ENCODE data around the gene STIM2.

Gene STIM2

GRCh38 chr4:27049239-27049829 lies 188.7 kb downstream of the STIM2 start:
- Histone ChIP-seq H3K9ac (ENCODE audit: low read length) (no peak overlapping the region), H3K4me1 (ENCODE audit: control insufficient read depth, insufficient read depth, low read length) (peaks cover 4% of the 10 kb centered on the region), H3K36me3 (ENCODE audit: control insufficient read depth, insufficient read depth, low read length, severe bottlenecking) (no peaks in the 10 kb centered on the region), H3K4me3 (ENCODE audit: low read length) (no peak overlapping the region), H3K9me3 (ENCODE audit: control insufficient read depth, low read length) (peaks cover 3% of the 10 kb centered on the region), H3K27me3 (replicated peaks; ENCODE audit: control insufficient read depth, insufficient read depth, low read length) (peaks cover 27% of the 10 kb centered on the region)
- DNase-seq (ENCODE audit: low read depth), result no peak

- H3K9me3 ChIP-seq (ENCODE audit: control insufficient read depth, low read length), result no peaks in the 10 kb centered on the region
- no peak overlapping the region for H3K9ac ChIP-seq (ENCODE audit: low read length)
- H3K4me1 ChIP-seq (ENCODE audit: control insufficient read depth, insufficient read depth, low read length), result peaks cover 4% of the 10 kb centered on the region
- H3K4me3 ChIP-seq (ENCODE audit: low read length), result no peak overlapping the region
- peaks cover 35% of the 10 kb centered on the region for H3K27me3 ChIP-seq (replicated peaks; ENCODE audit: control insufficient read depth, insufficient read depth, low read length)
- H3K36me3 ChIP-seq (ENCODE audit: control insufficient read depth, insufficient read depth, low read length, severe bottlenecking), result no peaks in the 10 kb centered on the region
- DNase-seq (ENCODE audit: low read depth), result no peak
Measured at GRCh38 chr4:27050731-27051130, 190.1 kb downstream of the STIM2 start.

- no peak for DNase-seq (ENCODE audit: low read depth)
- H3K9me3 ChIP-seq (ENCODE audit: control insufficient read depth, low read length), result no peaks in the 10 kb centered on the region
- H3K36me3 ChIP-seq (ENCODE audit: control insufficient read depth, insufficient read depth, low read length, severe bottlenecking), result no peaks in the 10 kb centered on the region
- no peaks in the 10 kb centered on the region for H3K4me1 ChIP-seq (ENCODE audit: control insufficient read depth, insufficient read depth, low read length)
- H3K27me3 ChIP-seq (replicated peaks; ENCODE audit: control insufficient read depth, insufficient read depth, low read length), result peaks cover 31% of the 10 kb centered on the region
- H3K9ac ChIP-seq (ENCODE audit: low read length), result no peak overlapping the region
- no peak overlapping the region for H3K4me3 ChIP-seq (ENCODE audit: low read length)
Measured at GRCh38 chr4:27055221-27055760, 194.7 kb downstream of the STIM2 start.

- H3K4me3 ChIP-seq (ENCODE audit: low read length), result no peak overlapping the region
- no peak for DNase-seq (ENCODE audit: low read depth)
- peaks cover 34% of the 10 kb centered on the region for H3K27me3 ChIP-seq (replicated peaks; ENCODE audit: control insufficient read depth, insufficient read depth, low read length)
- H3K36me3 ChIP-seq (ENCODE audit: control insufficient read depth, insufficient read depth, low read length, severe bottlenecking), result no peaks in the 10 kb centered on the region
- no peak overlapping the region for H3K9ac ChIP-seq (ENCODE audit: low read length)
- H3K9me3 ChIP-seq (ENCODE audit: control insufficient read depth, low read length), result no peaks in the 10 kb centered on the region
- no peaks in the 10 kb centered on the region for H3K4me1 ChIP-seq (ENCODE audit: control insufficient read depth, insufficient read depth, low read length)
Measured at GRCh38 chr4:27056281-27056680, 195.6 kb downstream of the STIM2 start.

GRCh38 chr4:27057053-27057452 lies 196.4 kb downstream of the STIM2 start:
- Histone ChIP-seq H3K36me3 (ENCODE audit: control insufficient read depth, insufficient read depth, low read length, severe bottlenecking) (no peaks in the 10 kb centered on the region), H3K4me3 (ENCODE audit: low read length) (no peak overlapping the region), H3K9ac (ENCODE audit: low read length) (no peak overlapping the region), H3K9me3 (ENCODE audit: control insufficient read depth, low read length) (no peaks in the 10 kb centered on the region), H3K27me3 (replicated peaks; ENCODE audit: control insufficient read depth, insufficient read depth, low read length) (peaks cover 36% of the 10 kb centered on the region), H3K4me1 (ENCODE audit: control insufficient read depth, insufficient read depth, low read length) (no peaks in the 10 kb centered on the region)
- DNase-seq (ENCODE audit: low read depth), result no peak

- Histone ChIP-seq H3K4me1 (ENCODE audit: control insufficient read depth, insufficient read depth, low read length) (no peaks in the 10 kb centered on the region), H3K4me3 (ENCODE audit: low read length) (no peak overlapping the region), H3K27me3 (replicated peaks; ENCODE audit: control insufficient read depth, insufficient read depth, low read length) (peaks cover 33% of the 10 kb centered on the region), H3K36me3 (ENCODE audit: control insufficient read depth, insufficient read depth, low read length, severe bottlenecking) (no peaks in the 10 kb centered on the region), H3K9me3 (ENCODE audit: control insufficient read depth, low read length) (no peaks in the 10 kb centered on the region), H3K9ac (ENCODE audit: low read length) (no peak overlapping the region)
- DNase-seq (ENCODE audit: low read depth), result no peak
Measured at GRCh38 chr4:27057662-27058061, 197.0 kb downstream of the STIM2 start.

- no peaks in the 10 kb centered on the region for H3K9me3 ChIP-seq (ENCODE audit: control insufficient read depth, low read length)
Measured at GRCh38 chr4:27058819-27059406, 198.3 kb downstream of the STIM2 start.

GRCh38 chr4:27059446-27059845 lies 198.8 kb downstream of the STIM2 start:
- H3K4me3 ChIP-seq (ENCODE audit: low read length), result no peak overlapping the region
- H3K9me3 ChIP-seq (ENCODE audit: control insufficient read depth, low read length), result no peaks in the 10 kb centered on the region
- H3K4me1 ChIP-seq (ENCODE audit: control insufficient read depth, insufficient read depth, low read length), result no peaks in the 10 kb centered on the region
- H3K27me3 ChIP-seq (replicated peaks; ENCODE audit: control insufficient read depth, insufficient read depth, low read length), result peaks cover 26% of the 10 kb centered on the region
- no peak overlapping the region for H3K9ac ChIP-seq (ENCODE audit: low read length)
- H3K36me3 ChIP-seq (ENCODE audit: control insufficient read depth, insufficient read depth, low read length, severe bottlenecking), result no peaks in the 10 kb centered on the region
- no peak for DNase-seq (ENCODE audit: low read depth)

More at GRCh38 chr4:27058819-27059406, 198.3 kb downstream of the STIM2 start:
- H3K4me1 ChIP-seq (ENCODE audit: control insufficient read depth, insufficient read depth, low read length), result no peaks in the 10 kb centered on the region
- H3K27me3 ChIP-seq (replicated peaks; ENCODE audit: control insufficient read depth, insufficient read depth, low read length), result peaks cover 26% of the 10 kb centered on the region
- H3K4me3 ChIP-seq (ENCODE audit: low read length), result no peak overlapping the region
- no peak overlapping the region for H3K9ac ChIP-seq (ENCODE audit: low read length)
- DNase-seq (ENCODE audit: low read depth), result no peak
- H3K36me3 ChIP-seq (ENCODE audit: control insufficient read depth, insufficient read depth, low read length, severe bottlenecking), result no peaks in the 10 kb centered on the region

- no peak for DNase-seq (ENCODE audit: low read depth)
- no peaks in the 10 kb centered on the region for H3K4me1 ChIP-seq (ENCODE audit: control insufficient read depth, insufficient read depth, low read length)
- H3K4me3 ChIP-seq (ENCODE audit: low read length), result no peak overlapping the region
- H3K36me3 ChIP-seq (ENCODE audit: control insufficient read depth, insufficient read depth, low read length, severe bottlenecking), result no peaks in the 10 kb centered on the region
- peaks cover 25% of the 10 kb centered on the region for H3K27me3 ChIP-seq (replicated peaks; ENCODE audit: control insufficient read depth, insufficient read depth, low read length)
- H3K9me3 ChIP-seq (ENCODE audit: control insufficient read depth, low read length), result no peaks in the 10 kb centered on the region
- H3K9ac ChIP-seq (ENCODE audit: low read length), result no peak overlapping the region
Measured at GRCh38 chr4:27062256-27062655, 201.6 kb downstream of the STIM2 start.

- DNase-seq (ENCODE audit: low read depth), result no peak
- Histone ChIP-seq H3K36me3 (ENCODE audit: control insufficient read depth, insufficient read depth, low read length, severe bottlenecking) (no peaks in the 10 kb centered on the region), H3K9me3 (ENCODE audit: control insufficient read depth, low read length) (no peaks in the 10 kb centered on the region), H3K4me3 (ENCODE audit: low read length) (no peak overlapping the region), H3K4me1 (ENCODE audit: control insufficient read depth, insufficient read depth, low read length) (no peaks in the 10 kb centered on the region), H3K27me3 (replicated peaks; ENCODE audit: control insufficient read depth, insufficient read depth, low read length) (peaks cover 27% of the 10 kb centered on the region), H3K9ac (ENCODE audit: low read length) (no peak overlapping the region)
Measured at GRCh38 chr4:27066591-27066990, 205.9 kb downstream of the STIM2 start.

- Histone ChIP-seq H3K4me3 (ENCODE audit: low read length) (no peak overlapping the region), H3K9me3 (ENCODE audit: control insufficient read depth, low read length) (no peaks in the 10 kb centered on the region), H3K27me3 (replicated peaks; ENCODE audit: control insufficient read depth, insufficient read depth, low read length) (peaks cover 27% of the 10 kb centered on the region), H3K36me3 (ENCODE audit: control insufficient read depth, insufficient read depth, low read length, severe bottlenecking) (no peaks in the 10 kb centered on the region), H3K9ac (ENCODE audit: low read length) (no peak overlapping the region), H3K4me1 (ENCODE audit: control insufficient read depth, insufficient read depth, low read length) (no peaks in the 10 kb centered on the region)
- no peak for DNase-seq (ENCODE audit: low read depth)
Measured at GRCh38 chr4:27068151-27068867, 207.7 kb downstream of the STIM2 start.

Data from adipocyte (in vitro differentiated cells).